Panc1 (cell line): Measurements from ENCODE around the gene SLX4IP. TPM values are rescaled to one million over a fixed set of nuclear protein-coding genes. Genes with fewer than 3 reads are reported as not detected.

Experiments
- ATAC-seq: fragments of 200-7000 bp; cut with Tn5 transposase; 2 replicates; pipeline ENCODE4 v1.9.1; 2020; ENCODE audit warnings: mild to moderate bottlenecking, moderate library complexity
- BruUV-seq: library from RNA; stranded (reverse); fragments of 400-500 nt; replicated peaks from 2 replicates; lab custom pipeline; 2021; lab: Mats Ljungman, UMichigan
- CTCF ChIA-PET: fragments of 300-600 bp; sonication (Branson Sonifier 250); formaldehyde crosslinking; loops from one replicate; lab custom pipeline; 2022; ENCODE audit warnings: antibody characterized with exemption; lab: Charles Lee
- POLR2A ChIA-PET: fragments of 300-600 bp; sonication (Branson Sonifier 250); formaldehyde crosslinking; loops from one replicate; lab custom pipeline; 2022; ENCODE audit warnings: antibody characterized with exemption; lab: Charles Lee
- DNase-seq: peaks from one replicate; pipeline ENCODE4 v3.0.0-alpha.2; 2010; ENCODE audit warnings: low read depth, low spot score
- H3K27ac ChIP-seq: 2 replicates; pipeline ENCODE4 v1.5.1; 2011; ENCODE audit warnings: mild to moderate bottlenecking, low read length, inconsistent platforms
- H3K27me3 ChIP-seq: fragments of 200-500 bp; sonication (Bioruptor generic); 2 replicates; pipeline ENCODE4 v1.6.0; 2014; ENCODE audit warnings: low read length, inconsistent platforms; ENCODE audit not compliant: control insufficient read depth, insufficient read depth
- H3K36me3 ChIP-seq: fragments of 200-500 bp; sonication (Bioruptor generic); 2 replicates; pipeline ENCODE4 v1.5.1; 2014; ENCODE audit warnings: inconsistent platforms, mild to moderate bottlenecking, low read length, moderate library complexity; ENCODE audit not compliant: control insufficient read depth, insufficient read depth
- H3K4me1 ChIP-seq: 2 replicates; pipeline ENCODE4 v1.5.1; 2011; ENCODE audit warnings: inconsistent platforms, mild to moderate bottlenecking, low read length, moderate library complexity; ENCODE audit not compliant: control insufficient read depth, insufficient read depth
- H3K4me3 ChIP-seq, 2 experiments: 2 replicates each; pipeline ENCODE4 v1.5.1; 2011 to 2012; ENCODE audit warnings: low read depth in 2 of 2, low read length in 2 of 2, mild to moderate bottlenecking in 2 of 2, inconsistent platforms in 1 of 2, moderate library complexity in 1 of 2
- H3K9me3 ChIP-seq: fragments of 200-500 bp; sonication (Bioruptor generic); 2 replicates; pipeline ENCODE4 v1.5.1; 2014; ENCODE audit warnings: low read depth, mild to moderate bottlenecking, inconsistent platforms, low read length, moderate library complexity; ENCODE audit not compliant: control insufficient read depth, insufficient read depth
- CTCF ChIP-seq: fragments of 450-650 bp; IDR thresholded peaks from 2 replicates; pipeline ENCODE4 v1.5.1; 2017; ENCODE audit warnings: mild to moderate bottlenecking
- POLR2AphosphoS5 ChIP-seq: IDR thresholded peaks from 2 replicates; pipeline ENCODE4 v1.6.1; 2012; ENCODE audit warnings: mild to moderate bottlenecking, low read depth, low read length, moderate library complexity
- REST ChIP-seq, 2 experiments: IDR thresholded peaks; 2 replicates each; pipeline ENCODE4 v1.6.1; 2011 to 2012; ENCODE audit warnings: low read depth in 2 of 2, control low read depth in 1 of 2, low read length in 1 of 2, mild to moderate bottlenecking in 1 of 2, moderate library complexity in 1 of 2; ENCODE audit not compliant: insufficient read depth in 1 of 2
- SIN3A ChIP-seq: IDR thresholded peaks from 2 replicates; pipeline ENCODE4 v1.6.1; 2012; ENCODE audit warnings: low read depth, mild to moderate bottlenecking, low read length, moderate library complexity, borderline replicate concordance; ENCODE audit not compliant: insufficient read depth
- TCF7L2 ChIP-seq: IDR thresholded peaks from 2 replicates; pipeline ENCODE4 v1.6.1; 2011; ENCODE audit warnings: mild to moderate bottlenecking, low read depth, low read length, inconsistent platforms
- in situ Hi-C: cut with HindIII; loops from 2 replicates; pipeline ENCODE4 v1.10.0; 2016; ENCODE audit warnings: low sequenced_read_pairs, low pct_unique_long_range_greater_than_20kb
- intact Hi-C: fragments of 100-400 bp; cut with micrococcal nuclease; formaldehyde crosslinking; loops from one replicate; pipeline ENCODE4 v1.10.0; 2022; ENCODE audit not compliant: unreplicated experiment
- total RNA-seq: library from RNA; stranded (reverse); gene quantifications from one replicate; pipeline ENCODE4 v1.2.1, GENCODE V29; 2021; ENCODE audit not compliant: unreplicated experiment

SLX4IP gene
- total RNA-seq, 1 experiment from 2014 or later: 5.4 TPM

GRCh38 chr20:10522328-10522727, 87.2 kb downstream of the SLX4IP start:
- intact Hi-C loops: no loop called here
- H3K36me3 ChIP-seq: no peaks in the 10 kb centered on the region
- no peak overlapping the region for H3K27ac ChIP-seq
- no peaks in the 10 kb centered on the region for H3K9me3 ChIP-seq
- no peak for DNase-seq
- in situ Hi-C loops: no loop called here
- CTCF ChIA-PET: no interaction called here
- BruUV-seq: no TSS peak
- POLR2A ChIA-PET: no interaction called here
- H3K4me1 ChIP-seq: peaks cover 24% of the 10 kb centered on the region
- no peak for ATAC-seq
- no peak overlapping the region for H3K4me3 ChIP-seq
- TF ChIP-seq SIN3A (no peak), TCF7L2 (no peak), POLR2AphosphoS5 (no peak), REST (IDR thresholded peaks at IDR 0.05; ENCODE audit: insufficient read depth in 1 of 2, low read depth in 2 of 2, low read length in 1 of 2) (no peak), CTCF (no peak)
- H3K27me3 ChIP-seq: no peaks in the 10 kb centered on the region

GRCh38 chr20:10523443-10523842, 88.3 kb downstream of the SLX4IP start:
- CTCF ChIA-PET: no interaction called here
- POLR2A ChIA-PET: no interaction called here
- no peaks in the 10 kb centered on the region for H3K9me3 ChIP-seq
- no TSS peak for BruUV-seq
- DNase-seq (no peak), ATAC-seq (no peak)
- H3K36me3 ChIP-seq: no peaks in the 10 kb centered on the region
- H3K27me3 ChIP-seq: no peaks in the 10 kb centered on the region
- H3K27ac ChIP-seq: no peak overlapping the region
- intact Hi-C loops: no loop called here
- in situ Hi-C loops: no loop called here
- TF ChIP-seq REST (IDR thresholded peaks at IDR 0.05; ENCODE audit: insufficient read depth in 1 of 2, low read depth in 2 of 2, low read length in 1 of 2) (no peak), CTCF (no peak), POLR2AphosphoS5 (no peak), SIN3A (no peak), TCF7L2 (no peak)
- peaks cover 24% of the 10 kb centered on the region for H3K4me1 ChIP-seq
- no peak overlapping the region for H3K4me3 ChIP-seq
